HG03159 (cell line): Measurements from ENCODE around the gene BRD4.

Experiments
- ATAC-seq: cut with Tn5 transposase; IDR thresholded peaks from one replicate; pipeline ENCODE4 v1.9.1; 2021; ENCODE audit warnings: mild to moderate bottlenecking, moderate library complexity; ENCODE audit not compliant: unreplicated experiment

Gene BRD4

GRCh38 chr19:15268192-15268927 lies 64.0 kb downstream of the BRD4 start:
- no peak for ATAC-seq

- no peak for ATAC-seq
Observed at GRCh38 chr19:15266683-15267082, 65.7 kb downstream of the BRD4 start.

- ATAC-seq: no peak
Observed at GRCh38 chr19:15265850-15266248, 66.5 kb downstream of the BRD4 start.

- no peak for ATAC-seq
Observed at GRCh38 chr19:15265214-15265849, 67.0 kb downstream of the BRD4 start.

- no peak for ATAC-seq
Observed at GRCh38 chr19:15264933-15265206, 67.5 kb downstream of the BRD4 start.

- no peak for ATAC-seq
Observed at GRCh38 chr19:15264061-15264932, 68.0 kb downstream of the BRD4 start.

- no peak for ATAC-seq
Observed at GRCh38 chr19:15263361-15263985, 68.9 kb downstream of the BRD4 start.

- ATAC-seq: no peak
Observed at GRCh38 chr19:15262011-15262410, 70.3 kb downstream of the BRD4 start.

- ATAC-seq: no peak
Observed at GRCh38 chr19:15260939-15261338, 71.4 kb downstream of the BRD4 start.

GRCh38 chr19:15259907-15260306 lies 72.4 kb downstream of the BRD4 start:
- ATAC-seq: no peak

GRCh38 chr19:15257782-15258181 lies 74.6 kb downstream of the BRD4 start:
- no peak for ATAC-seq

GRCh38 chr19:15256708-15257331 lies 75.5 kb downstream of the BRD4 start:
- ATAC-seq: no peak

GRCh38 chr19:15255359-15255990 lies 76.9 kb downstream of the BRD4 start:
- no peak for ATAC-seq

- no peak for ATAC-seq
Observed at GRCh38 chr19:15254547-15254946, 77.8 kb downstream of the BRD4 start.

GRCh38 chr19:15253513-15253912 lies 78.8 kb downstream of the BRD4 start:
- no peak for ATAC-seq

GRCh38 chr19:15253061-15253460 lies 79.3 kb downstream of the BRD4 start:
- no peak for ATAC-seq

GRCh38 chr19:15252398-15253018 lies 79.8 kb downstream of the BRD4 start:
- no peak for ATAC-seq

GRCh38 chr19:15251749-15252397 lies 80.5 kb downstream of the BRD4 start:
- no peak for ATAC-seq

- ATAC-seq: no peak
Observed at GRCh38 chr19:15251010-15251748, 81.2 kb downstream of the BRD4 start.
